K562 (cell line): Measurements from ENCODE around the gene C11orf65. TPM values are rescaled to one million over a fixed set of nuclear protein-coding genes. Genes with fewer than 3 reads are reported as not detected.

Source experiments
- BRCA1 ChIP-seq, 2 experiments: fragments of 450-650 bp in 1 of 2; sonication (generic) in 1 of 2; formaldehyde crosslinking in 1 of 2; IDR thresholded peaks; 2 replicates each; pipeline versions ENCODE4 v1.5.0 to v1.6.1; 2017 to 2020; ENCODE audit warnings: mild to moderate bottlenecking in 1 of 2, missing genetic modification reagents in 1 of 2
- CC2D1A ChIP-seq: fragments of 450-650 bp; IDR thresholded peaks from 2 replicates; pipeline ENCODE4 v1.6.1; 2017; ENCODE audit warnings: mild to moderate bottlenecking
- ELF2 ChIP-seq: fragments of 250-450 bp; sonication (Bioruptor Pico); IDR thresholded peaks from 2 replicates; pipeline ENCODE4 v1.5.0; 2021; ENCODE audit warnings: mild to moderate bottlenecking
- ELF4 ChIP-seq: fragments of 450-650 bp; formaldehyde crosslinking; IDR thresholded peaks from 2 replicates; pipeline ENCODE4 v1.4.0; 2022; ENCODE audit warnings: missing genetic modification characterization
- ELK3 ChIP-seq: fragments of 450-650 bp; formaldehyde crosslinking; IDR thresholded peaks from 2 replicates; pipeline ENCODE4 v1.4.0; 2020; ENCODE audit warnings: mild to moderate bottlenecking
- JUN ChIP-seq, 2 experiments: sonication (generic) in 1 of 2; formaldehyde crosslinking in 1 of 2; IDR thresholded peaks; 2 replicates each; pipeline versions ENCODE4 v1.6.1 to v1.8.0; 2012 to 2022; ENCODE audit warnings: borderline replicate concordance in 2 of 2, mild to moderate bottlenecking in 2 of 2, improper control_type of control experiment in 1 of 2, low read depth in 1 of 2, low read length in 1 of 2, missing genetic modification reagents in 1 of 2
- MAX ChIP-seq: sonication (generic); formaldehyde crosslinking; IDR thresholded peaks from 2 replicates; pipeline ENCODE4 v1.9.0; 2022; ENCODE audit warnings: mild to moderate bottlenecking, missing genetic modification reagents
- MIER1 ChIP-seq: fragments of 450-650 bp; IDR thresholded peaks from 2 replicates; pipeline ENCODE4 v1.6.1; 2016; ENCODE audit warnings: antibody characterized with exemption, mild to moderate bottlenecking, low read depth
- MITF ChIP-seq: IDR thresholded peaks from 2 replicates; pipeline ENCODE4 v1.6.1; 2014; ENCODE audit warnings: antibody characterized with exemption
- POLR3A ChIP-seq: IDR thresholded peaks from 2 replicates; pipeline ENCODE4 v1.6.1; 2011; ENCODE audit warnings: borderline replicate concordance, mild to moderate bottlenecking, moderate library complexity; ENCODE audit not compliant: insufficient read length, insufficient read depth; ENCODE audit errors: extremely low read depth
- PURB ChIP-seq: sonication (generic); formaldehyde crosslinking; IDR thresholded peaks from 2 replicates; pipeline ENCODE4 v1.9.0; 2021; ENCODE audit warnings: low read depth, mild to moderate bottlenecking, missing genetic modification reagents
- SMAD1 ChIP-seq: fragments of 150-350 bp; IDR thresholded peaks from 2 replicates; pipeline ENCODE4 v1.6.1; 2014; ENCODE audit warnings: low read length, low read depth; ENCODE audit not compliant: partially characterized antibody
- SRSF9 ChIP-seq: fragments of 200-400 bp; formaldehyde crosslinking; IDR thresholded peaks from 2 replicates; pipeline ENCODE4 v1.6.1; 2017; ENCODE audit warnings: low read depth, low read length, borderline replicate concordance
- ZBTB2 ChIP-seq: fragments of 450-650 bp; IDR thresholded peaks from 2 replicates; pipeline ENCODE4 v1.6.1; 2016; ENCODE audit warnings: antibody characterized with exemption
- ZC3H8 ChIP-seq: fragments of 450-650 bp; IDR thresholded peaks from 2 replicates; pipeline ENCODE4 v1.6.1; 2017
- ZFPM2 ChIP-seq: fragments of 250-450 bp; sonication (Bioruptor Pico); IDR thresholded peaks from 2 replicates; pipeline ENCODE4 v1.5.1; 2022; ENCODE audit warnings: mild to moderate bottlenecking
- ZNF212 ChIP-seq: fragments of 450-650 bp; formaldehyde crosslinking; IDR thresholded peaks from 2 replicates; pipeline ENCODE4 v1.4.0; 2020; ENCODE audit warnings: mild to moderate bottlenecking
- ZNF253 ChIP-seq: fragments of 250-450 bp; sonication (Bioruptor Pico); conservative IDR thresholded peaks from 2 replicates; pipeline ENCODE4 v1.6.1; 2021; ENCODE audit warnings: mild to moderate bottlenecking
- ZNF512 ChIP-seq: IDR thresholded peaks from 2 replicates; pipeline ENCODE4 v1.6.1; 2016; ENCODE audit warnings: missing genetic modification characterization, missing compliant biosample characterization
- ZNF766 ChIP-seq: fragments of 200-800 bp; sonication (Bioruptor generic); conservative IDR thresholded peaks from 2 replicates; pipeline ENCODE4 v1.6.1; 2016; ENCODE audit warnings: missing genetic modification characterization, missing compliant biosample characterization
- ZNF79 ChIP-seq: fragments of 250-450 bp; sonication (Bioruptor Pico); IDR thresholded peaks from 2 replicates; pipeline ENCODE4 v1.4.0; 2020; ENCODE audit warnings: low read depth, mild to moderate bottlenecking, moderate library complexity
- ZZZ3 ChIP-seq: fragments of 450-650 bp; IDR thresholded peaks from 2 replicates; pipeline ENCODE4 v1.6.1; 2016; ENCODE audit warnings: antibody characterized with exemption, mild to moderate bottlenecking, moderate library complexity
- polyA plus RNA-seq, 8 experiments: library from polyadenylated mRNA; depleted of rRNA in 4 of 8; stranded (reverse) in 5 of 8; unstranded in 3 of 8; fragments of >200 nt; fragmentation: Nextera tagmentation in 2 of 8; fragmentation: Illumina TruSeq in 1 of 8; extraction: Ambion mirVana in 2 of 8; extraction: Trizol in 1 of 8; gene quantifications; 2 replicates each; pipeline versions ENCODE4 v1.2.1 to v1.2.3, GENCODE V29; 2011 to 2014; ENCODE audit warnings: inconsistent platforms in 1 of 8, missing spikeins in 1 of 8
- total RNA-seq, 7 experiments: library from RNA; depleted of rRNA in 6 of 7; stranded (reverse); fragments of >200 nt in 6 of 7; fragmentation: Illumina TruSeq in 2 of 7; extraction: Trizol in 2 of 7; gene quantifications; 2 replicates each; pipeline versions ENCODE4 v1.2.1 to v1.2.3, GENCODE V29; 2011 to 2021; ENCODE audit warnings: low replicate concordance in 1 of 7
- TF ChIP-seq, protein P1 (sequence below): fragments of 250-450 bp; sonication (Bioruptor Pico); IDR thresholded peaks from 2 replicates; pipeline ENCODE4 v1.8.0; 2021; ENCODE audit warnings: moderate library complexity, mild to moderate bottlenecking, inconsistent platforms

Gene C11orf65
- total and polyA plus RNA-seq, 9 of the 15 experiments (the other 6 are each of a cell fraction or from before 2014, with no cell fraction given): 1.0 to 2.1 (median 1.2) TPM

GRCh38 chr11:108340973-108341372, 126.4 kb downstream of the C11orf65 start (continued):
- TF ChIP-seq MITF: 0 out of 2 replicates have a peak, but pooled peaks have one; percentile 38
- peak; percentile 81 for TF ChIP-seq JUN (IDR thresholded peaks at IDR 0.05; ENCODE audit: borderline replicate concordance, low read depth, low read length)
- TF ChIP-seq JUN (CRISPR knock-in tag; IDR thresholded peaks at IDR 0.05; ENCODE audit: borderline replicate concordance): no peak
- TF ChIP-seq ZNF766 (CRISPR knock-in tag): no peak
- no peak for TF ChIP-seq ZZZ3
- no peak for TF ChIP-seq SRSF9
- TF ChIP-seq ZC3H8: no peak
- TF ChIP-seq PURB (CRISPR knock-in tag): no peak
- TF ChIP-seq CC2D1A: no peak
- TF ChIP-seq MIER1: no peak
- no peak for TF ChIP-seq ZNF512 (tag)
- no peak for TF ChIP-seq ZNF212 (CRISPR knock-in tag)
- no peak for TF ChIP-seq MAX (CRISPR knock-in tag)
- no peak for TF ChIP-seq ZNF253 (CRISPR knock-in tag)
- TF ChIP-seq ZNF79 (CRISPR knock-in tag): no peak
- no peak for TF ChIP-seq SMAD1
- TF ChIP-seq, protein P1, sequence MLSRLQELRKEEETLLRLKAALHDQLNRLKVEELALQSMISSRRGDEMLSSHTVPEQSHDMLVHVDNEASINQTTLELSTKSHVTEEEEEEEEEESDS: no peak
- peak; percentile 37; the same call in 1 of the 2 replicates for TF ChIP-seq ZBTB2
- TF ChIP-seq POLR3A: no peak
- no peak for TF ChIP-seq ELF2 (CRISPR knock-in tag)
- no peak for TF ChIP-seq ZFPM2
- TF ChIP-seq BRCA1 (IDR thresholded peaks at IDR 0.05): no peak
- TF ChIP-seq BRCA1 (CRISPR knock-in tag; IDR thresholded peaks at IDR 0.05): no peak
- no peak for TF ChIP-seq ELK3 (CRISPR knock-in tag)
- 0 out of 2 replicates have a peak, but pooled peaks have one; percentile 28 for TF ChIP-seq ELF4
